H9 (cell line): ENCODE data around the gene CUBN. TPM values are rescaled to one million over a fixed set of nuclear protein-coding genes. Genes with fewer than 3 reads are reported as not detected.

Source experiments
- DNase-seq: peaks from one replicate; pipeline ENCODE4 v3.0.0-alpha.2; 2017
- H2AFZ ChIP-seq: one replicate; pipeline ENCODE4 v1.6.1; 2013; ENCODE audit warnings: mild to moderate bottlenecking, low read length, control low read depth, moderate library complexity
- H2AK5ac ChIP-seq: 2 replicates; pipeline ENCODE4 v1.6.1; 2013; ENCODE audit warnings: low read length, control low read depth, mixed read lengths; ENCODE audit not compliant: insufficient read length
- H2BK120ac ChIP-seq: one replicate; pipeline ENCODE4 v1.6.1; 2013; ENCODE audit warnings: low read depth, mild to moderate bottlenecking, low read length, control low read depth, inconsistent platforms; ENCODE audit not compliant: poor library complexity, severe bottlenecking
- H2BK12ac ChIP-seq: 2 replicates; pipeline ENCODE4 v1.6.1; 2013; ENCODE audit warnings: low read length, control low read depth, mixed read lengths, low read depth; ENCODE audit not compliant: insufficient read length
- H2BK15ac ChIP-seq: 2 replicates; pipeline ENCODE4 v1.6.1; 2013; ENCODE audit warnings: low read depth, low read length, control low read depth
- H2BK20ac ChIP-seq: one replicate; pipeline ENCODE4 v1.6.1; 2013; ENCODE audit warnings: low read depth, mild to moderate bottlenecking, low read length, control low read depth, inconsistent platforms; ENCODE audit not compliant: poor library complexity, severe bottlenecking
- H2BK5ac ChIP-seq: 2 replicates; pipeline ENCODE4 v1.6.1; 2013; ENCODE audit warnings: low read length, control low read depth, mixed read lengths; ENCODE audit not compliant: insufficient read length
- H3K14ac ChIP-seq: 2 replicates; pipeline ENCODE4 v1.6.1; 2013; ENCODE audit warnings: low read length, control low read depth; ENCODE audit not compliant: insufficient read depth
- H3K18ac ChIP-seq: 2 replicates; pipeline ENCODE4 v1.6.1; 2013; ENCODE audit warnings: low read depth, mild to moderate bottlenecking, mixed read lengths, low read length, control low read depth; ENCODE audit not compliant: insufficient read length
- H3K23ac ChIP-seq: 2 replicates; pipeline ENCODE4 v1.6.1; 2013; ENCODE audit warnings: low read length, control low read depth, mixed read lengths, low read depth; ENCODE audit not compliant: insufficient read length
- H3K23me2 ChIP-seq: 2 replicates; pipeline ENCODE4 v1.6.1; 2013; ENCODE audit warnings: low read depth, mild to moderate bottlenecking, mixed read lengths, low read length, control low read depth; ENCODE audit not compliant: insufficient read length, poor library complexity, severe bottlenecking
- H3K27ac ChIP-seq: 2 replicates; pipeline ENCODE4 v1.5.1; 2013; ENCODE audit warnings: low read length, control low read depth, mixed read lengths, low read depth; ENCODE audit not compliant: insufficient read length
- H3K27me3 ChIP-seq: 2 replicates; pipeline ENCODE4 v1.6.1; 2013; ENCODE audit warnings: low read length, control low read depth, inconsistent platforms; ENCODE audit not compliant: insufficient read depth
- H3K4ac ChIP-seq: 2 replicates; pipeline ENCODE4 v1.6.1; 2013; ENCODE audit warnings: low read depth, mild to moderate bottlenecking, control low read depth, inconsistent platforms, low read length, moderate library complexity
- H3K4me1 ChIP-seq: 2 replicates; pipeline ENCODE4 v1.6.1; 2013; ENCODE audit warnings: low read length, control low read depth, inconsistent platforms; ENCODE audit not compliant: insufficient read depth
- H3K4me2 ChIP-seq: 2 replicates; pipeline ENCODE4 v1.6.1; 2013; ENCODE audit warnings: low read length, control low read depth, mixed read lengths; ENCODE audit not compliant: insufficient read length, insufficient read depth
- H3K56ac ChIP-seq: 2 replicates; pipeline ENCODE4 v1.6.1; 2013; ENCODE audit warnings: low read depth, mild to moderate bottlenecking, mixed read lengths, low read length, control low read depth; ENCODE audit not compliant: insufficient read length
- H3K79me1 ChIP-seq: 2 replicates; pipeline ENCODE4 v1.6.1; 2013; ENCODE audit warnings: low read depth, mild to moderate bottlenecking, moderate library complexity, low read length, control low read depth, inconsistent platforms; ENCODE audit not compliant: insufficient read depth, poor library complexity, severe bottlenecking
- H3K79me2 ChIP-seq: 2 replicates; pipeline ENCODE4 v1.6.1; 2013; ENCODE audit warnings: low read length, control low read depth, inconsistent platforms; ENCODE audit not compliant: insufficient read depth
- H3K9ac ChIP-seq: 2 replicates; pipeline ENCODE4 v1.6.1; 2013; ENCODE audit warnings: low read length, control low read depth, mixed read lengths; ENCODE audit not compliant: insufficient read length; ENCODE audit errors: extremely low read depth
- H3K9me3 ChIP-seq: one replicate; pipeline ENCODE4 v1.6.1; 2013; ENCODE audit warnings: low read depth, low read length, inconsistent platforms; ENCODE audit not compliant: control insufficient read depth
- H3T11ph ChIP-seq: one replicate; pipeline ENCODE4 v1.6.1; 2013; ENCODE audit warnings: mild to moderate bottlenecking, low read length, control low read depth, inconsistent platforms
- H4K20me1 ChIP-seq: one replicate; pipeline ENCODE4 v1.6.1; 2013; ENCODE audit not compliant: control insufficient read depth, insufficient read length, insufficient read depth
- H4K5ac ChIP-seq: 2 replicates; pipeline ENCODE4 v1.6.1; 2013; ENCODE audit warnings: low read depth, mild to moderate bottlenecking, mixed read lengths, low read length, control low read depth; ENCODE audit not compliant: insufficient read length
- H4K8ac ChIP-seq: replicated peaks from 2 replicates; pipeline ENCODE4 v1.6.1; 2013; ENCODE audit warnings: low read length, control low read depth, mixed read lengths, low read depth; ENCODE audit not compliant: insufficient read length
- H4K91ac ChIP-seq: 2 replicates; pipeline ENCODE4 v1.6.1; 2013; ENCODE audit warnings: low read depth, mild to moderate bottlenecking, moderate library complexity, mixed read lengths, low read length, control low read depth; ENCODE audit not compliant: insufficient read length
- H3K27ac Mint-ChIP-seq, 3 experiments: 2 replicates in 2 of 3; 3 replicates in 1 of 3; pipeline ENCODE4 v1.8.0; 2020 to 2021; ENCODE audit warnings: mixed read lengths in 3 of 3, mild to moderate bottlenecking in 1 of 3, moderate library complexity in 1 of 3
- H3K27me3 Mint-ChIP-seq: 2 replicates; pipeline ENCODE4 v1.8.0; 2021; ENCODE audit warnings: low read depth, mild to moderate bottlenecking, moderate library complexity, mixed read lengths
- H3K36me3 Mint-ChIP-seq, 3 experiments: 2 replicates in 2 of 3; 3 replicates in 1 of 3; pipeline ENCODE4 v1.8.0; 2020 to 2021; ENCODE audit warnings: low read depth in 3 of 3, mixed read lengths in 3 of 3; ENCODE audit not compliant: insufficient read depth in 1 of 3
- H3K4me1 Mint-ChIP-seq, 2 experiments: 2 replicates each; pipeline ENCODE4 v1.8.0; 2020; ENCODE audit warnings: mixed read lengths in 2 of 2
- H3K4me3 Mint-ChIP-seq, 2 experiments: 2 replicates in 1 of 2; 3 replicates in 1 of 2; pipeline ENCODE4 v1.8.0; 2020 to 2021; ENCODE audit warnings: mild to moderate bottlenecking in 2 of 2, mixed read lengths in 2 of 2, moderate library complexity in 1 of 2
- H3K9me3 Mint-ChIP-seq, 2 experiments: 2 replicates in 1 of 2; 3 replicates in 1 of 2; pipeline ENCODE4 v1.8.0; 2020; ENCODE audit warnings: mild to moderate bottlenecking in 2 of 2, mixed read lengths in 2 of 2, moderate library complexity in 1 of 2
- CTCF ChIP-seq: fragments of 200-600 bp; sonication (generic); conservative IDR thresholded peaks from 3 replicates; pipeline ENCODE4 v1.8.0; 2021; ENCODE audit warnings: antibody characterized with exemption, mild to moderate bottlenecking
- WGBS: extraction: QIAGEN DNeasy Blood & Tissue Kit; methylation state at CpG from one replicate; pipeline ENCODE4 v1.1.7; 2013; ENCODE audit warnings: missing lambda C conversion rate, low lambda C conversion rate, mixed read lengths; ENCODE audit not compliant: insufficient read length; ENCODE audit errors: extremely low coverage; 5-methylcytosine and 5-hydroxymethylcytosine counted together
- total RNA-seq: library from RNA; stranded (reverse); gene quantifications from 2 replicates; pipeline ENCODE4 v1.2.1, GENCODE V29; 2021

The CUBN gene
- total RNA-seq, 1 experiment from 2014 or later, result 0.26 TPM

- H3T11ph ChIP-seq, result no peak overlapping the region
- no peak overlapping the region for H2BK12ac ChIP-seq
- H3K79me1 ChIP-seq, result no peaks in the 10 kb centered on the region
- Mint-ChIP-seq H3K27ac (peak overlapping the region in 2 of 3 experiments; percentile 5 to 74; a peak in 1 of 7 replicates), H3K27me3 (no peaks in the 10 kb centered on the region), H3K4me3 (no peak overlapping the region), H3K36me3 (no peaks in the 10 kb centered on the region), H3K4me1 (peaks cover 14 to 16% of the 10 kb centered on the region in 2 experiments), H3K9me3 (no peaks in the 10 kb centered on the region)
- H4K5ac ChIP-seq, result no peak overlapping the region
- DNase-seq, result no peak
- H3K79me2 ChIP-seq, result no peaks in the 10 kb centered on the region
- no peak overlapping the region for H2BK120ac ChIP-seq
- no peaks in the 10 kb centered on the region for H4K20me1 ChIP-seq
- H3K4me1 ChIP-seq, result no peaks in the 10 kb centered on the region; the same call in 1 of the 2 replicates
- H3K4ac ChIP-seq, result no peak overlapping the region
- H3K23ac ChIP-seq, result no peak overlapping the region
- no peak overlapping the region for H2BK15ac ChIP-seq
- TF ChIP-seq CTCF, result no peak
- no peak overlapping the region for H2BK5ac ChIP-seq
- H3K18ac ChIP-seq, result peak overlapping the region; percentile 44
- WGBS, result no CpG with 5 or more reads among the region's 5 CpGs
- no peak overlapping the region for H4K91ac ChIP-seq
- H3K27me3 ChIP-seq, result no peaks in the 10 kb centered on the region
- H3K56ac ChIP-seq, result no peak overlapping the region
- H2AK5ac ChIP-seq, result no peak overlapping the region
- H3K14ac ChIP-seq, result no peak overlapping the region
- H3K9me3 ChIP-seq, result no peaks in the 10 kb centered on the region
- H3K23me2 ChIP-seq, result no peaks in the 10 kb centered on the region
- H4K8ac ChIP-seq, result no peak overlapping the region
- no peak overlapping the region for H3K9ac ChIP-seq
- no peak overlapping the region for H2AFZ ChIP-seq
- no peak overlapping the region for H3K4me2 ChIP-seq
- H3K27ac ChIP-seq, result no peak overlapping the region
- no peak overlapping the region for H2BK20ac ChIP-seq
Observed at GRCh38 chr10:17122726-17123661, 6.6 kb downstream of the CUBN start.
